OCI-LY7 (cell line): ENCODE results near the gene RNF166. TPM values are rescaled to one million over a fixed set of nuclear protein-coding genes. Genes with fewer than 3 reads are reported as not detected.

Experiments
- BruUV-seq: library from RNA; stranded (reverse); fragments of 400-500 nt; replicated peaks from 2 replicates; lab custom pipeline; 2021; lab: Mats Ljungman, UMichigan
- CTCF ChIA-PET: fragments of 300-600 bp; sonication (Branson Sonifier 250); formaldehyde crosslinking; loops from one replicate; lab custom pipeline; 2022; ENCODE audit warnings: antibody characterized with exemption; ENCODE audit not compliant: unreplicated experiment; lab: Charles Lee
- POLR2A ChIA-PET: fragments of 300-600 bp; sonication (Branson Sonifier 250); formaldehyde crosslinking; loops from one replicate; lab custom pipeline; 2022; ENCODE audit warnings: antibody characterized with exemption; lab: Charles Lee
- DNase-seq: peaks from one replicate; pipeline ENCODE4 v3.0.0-alpha.2; 2015; ENCODE audit warnings: low spot score
- H2AFZ ChIP-seq: fragments of 200-600 bp; sonication (generic), shearing (Covaris generic); 2 replicates; pipeline ENCODE4 v1.6.1; 2014; ENCODE audit warnings: mild to moderate bottlenecking, antibody characterized with exemption, low read length, moderate library complexity
- H3K27ac ChIP-seq: fragments of 200-600 bp; sonication (generic); 2 replicates; pipeline ENCODE4 v1.5.1; 2014; ENCODE audit warnings: mixed run types, low read depth, mild to moderate bottlenecking, moderate library complexity, low read length, inconsistent platforms; ENCODE audit not compliant: poor library complexity, severe bottlenecking
- H3K36me3 ChIP-seq: fragments of 200-600 bp; sonication (generic); 2 replicates; pipeline ENCODE4 v1.6.1; 2014; ENCODE audit warnings: mild to moderate bottlenecking, antibody characterized with exemption, low read length, moderate library complexity, mixed read lengths; ENCODE audit not compliant: insufficient read depth
- H3K4me1 ChIP-seq: fragments of 200-600 bp; sonication (generic); 2 replicates; pipeline ENCODE4 v1.5.1; 2014; ENCODE audit warnings: mild to moderate bottlenecking, low read length; ENCODE audit not compliant: insufficient read depth, poor library complexity, severe bottlenecking
- H3K4me2 ChIP-seq: fragments of 200-600 bp; sonication (generic); 2 replicates; pipeline ENCODE4 v1.6.1; 2014; ENCODE audit warnings: mild to moderate bottlenecking, low read length
- H3K4me3 ChIP-seq: fragments of 200-600 bp; sonication (generic); 2 replicates; pipeline ENCODE4 v1.5.1; 2014; ENCODE audit warnings: mild to moderate bottlenecking, low read depth, low read length; ENCODE audit not compliant: poor library complexity, severe bottlenecking
- H3K79me2 ChIP-seq: fragments of 200-600 bp; sonication (generic); 2 replicates; pipeline ENCODE4 v1.6.1; 2016; ENCODE audit warnings: low read depth, mild to moderate bottlenecking, low read length, moderate library complexity, mixed read lengths; ENCODE audit not compliant: insufficient read depth
- H3K9me2 ChIP-seq: fragments of 200-600 bp; sonication (generic); 2 replicates; pipeline ENCODE4 v1.6.1; 2016; ENCODE audit warnings: mild to moderate bottlenecking, low read length, mixed read lengths; ENCODE audit not compliant: insufficient read depth
- H3K9me3 ChIP-seq: fragments of 200-600 bp; sonication (generic); 2 replicates; pipeline ENCODE4 v1.6.1; 2014; ENCODE audit warnings: mild to moderate bottlenecking, mixed run types, low read length, mixed read lengths
- H4K20me1 ChIP-seq: fragments of 200-600 bp; sonication (generic); 2 replicates; pipeline ENCODE4 v1.6.1; 2014; ENCODE audit warnings: mild to moderate bottlenecking, antibody characterized with exemption, low read length, moderate library complexity, mixed read lengths; ENCODE audit not compliant: insufficient read depth
- CTCF ChIP-seq: fragments of 200-600 bp; sonication (generic); conservative IDR thresholded peaks from 2 replicates; pipeline ENCODE4 v1.5.1; 2014; ENCODE audit warnings: mild to moderate bottlenecking, antibody characterized with exemption, low read length, moderate library complexity, mixed read lengths
- EZH2phosphoT487 ChIP-seq: fragments of 200-600 bp; sonication (generic); IDR thresholded peaks from 2 replicates; pipeline ENCODE4 v1.6.1; 2018; ENCODE audit warnings: low read depth, borderline replicate concordance, mild to moderate bottlenecking, mixed run types, antibody characterized with exemption, low read length, moderate library complexity, mixed read lengths
- intact Hi-C: fragments of 100-400 bp; cut with micrococcal nuclease; formaldehyde crosslinking; loops from one replicate; pipeline ENCODE4 v1.10.0; 2022; ENCODE audit not compliant: unreplicated experiment
- total RNA-seq, 2 experiments: library from RNA; depleted of rRNA in 1 of 2; stranded (reverse); fragments of >200 nt in 1 of 2; shearing (Covaris generic) in 1 of 2; gene quantifications; 2 replicates each; pipeline ENCODE4 v1.2.3, GENCODE V29; 2014 to 2022

Gene RNF166
- total RNA-seq, 2 experiments from 2014 or later = 52.4 to 56.2 TPM

GRCh38 chr16:88700636-88701482 is 5.3 kb downstream of the RNF166 start:
- Histone ChIP-seq H2AFZ (no peak overlapping the region), H3K4me1 (peaks cover 67% of the 10 kb centered on the region), H3K4me2 (peak overlapping the region; percentile 79), H3K9me2 (no peaks in the 10 kb centered on the region), H3K4me3 (peak overlapping the region; percentile 89), H4K20me1 (no peaks in the 10 kb centered on the region), H3K9me3 (no peaks in the 10 kb centered on the region), H3K27ac (peak overlapping the region; percentile 71), H3K79me2 (peaks cover 13% of the 10 kb centered on the region; the same call in 1 of the 2 replicates), H3K36me3 (peaks cover 24% of the 10 kb centered on the region; the same call in 1 of the 2 replicates)
- TF ChIP-seq CTCF (no peak), EZH2phosphoT487 (no peak)
- DNase-seq = peak; percentile 86
- CTCF ChIA-PET = no interaction called here
- intact Hi-C loops = loop anchor here (1.0 to 5.0 kb wide), 3 partner anchors 20 to 129 kb away; partner anchors contain the start of gene ZC3H18
- POLR2A ChIA-PET = interaction anchor here (0.5 to 1.1 kb wide), 2 partner anchors 21 to 61 kb away, joined by 3 to 4 read pairs; no protein-coding TSS in a partner anchor
- no TSS peak for BruUV-seq

- no TSS peak for BruUV-seq
- H4K20me1 ChIP-seq = no peaks in the 10 kb centered on the region
- peaks cover 24% of the 10 kb centered on the region; the same call in 1 of the 2 replicates for H3K36me3 ChIP-seq
- peak overlapping the region; percentile 71 for H3K27ac ChIP-seq
- no peaks in the 10 kb centered on the region for H3K9me3 ChIP-seq
- TF ChIP-seq CTCF (no peak), EZH2phosphoT487 (no peak)
- H3K9me2 ChIP-seq = no peaks in the 10 kb centered on the region
- ChIA-PET POLR2A (interaction anchor here (0.5 kb wide), 1 partner anchor 20 kb away, joined by 3 read pairs; no protein-coding TSS in a partner anchor), CTCF (no interaction called here)
- H3K4me3 ChIP-seq = peak overlapping the region; percentile 89
- intact Hi-C loops = loop anchor here (5.0 kb wide), 2 partner anchors 68 to 128 kb away; partner anchors contain the start of gene ZC3H18
- H3K4me1 ChIP-seq = peaks cover 67% of the 10 kb centered on the region
- peak overlapping the region; percentile 79 for H3K4me2 ChIP-seq
- DNase-seq = no peak
- peaks cover 10% of the 10 kb centered on the region; the same call in 1 of the 2 replicates for H3K79me2 ChIP-seq
- no peak overlapping the region for H2AFZ ChIP-seq
These were observed 5.9 kb downstream of the RNF166 start for GRCh38 chr16:88700322-88700635.

DNA sequence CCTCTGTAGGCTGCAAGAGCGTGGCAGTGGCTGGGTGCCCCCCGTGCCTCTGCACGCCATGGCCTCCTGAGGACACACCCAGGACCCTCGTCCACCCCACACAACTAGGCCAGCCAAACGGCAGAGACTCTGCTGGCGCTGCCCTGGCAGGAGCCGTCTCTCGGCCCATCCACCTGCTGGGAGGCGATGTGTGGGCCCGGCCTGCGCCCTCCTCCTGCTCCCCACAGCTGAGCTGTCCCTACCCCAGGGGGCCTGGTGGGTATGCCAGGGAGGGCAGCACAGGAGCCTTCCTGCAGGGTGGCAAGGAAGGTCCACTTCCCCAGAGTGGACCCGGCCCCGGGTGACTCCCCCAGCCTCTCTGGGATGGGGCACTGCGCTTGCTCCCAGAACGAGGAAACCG is 7.0 kb downstream of the RNF166 start:
- no peak overlapping the region for H2AFZ ChIP-seq
- no peaks in the 10 kb centered on the region for H3K9me3 ChIP-seq
- H3K4me3 ChIP-seq = no peak overlapping the region
- TF ChIP-seq CTCF (no peak), EZH2phosphoT487 (no peak)
- DNase-seq = no peak
- intact Hi-C loops = no loop called here
- peaks cover 56% of the 10 kb centered on the region for H3K4me1 ChIP-seq
- H3K4me2 ChIP-seq = no peak overlapping the region
- no TSS peak for BruUV-seq
- H3K27ac ChIP-seq = no peak overlapping the region
- peaks cover 24% of the 10 kb centered on the region; the same call in 1 of the 2 replicates for H3K36me3 ChIP-seq
- POLR2A ChIA-PET = no interaction called here
- no peaks in the 10 kb centered on the region for H3K9me2 ChIP-seq
- peaks cover 7% of the 10 kb centered on the region; the same call in 1 of the 2 replicates for H3K79me2 ChIP-seq
- H4K20me1 ChIP-seq = no peaks in the 10 kb centered on the region
- CTCF ChIA-PET = no interaction called here
